Measurements from ENCODE around the gene CHST11.

CHST11 gene

DNA sequence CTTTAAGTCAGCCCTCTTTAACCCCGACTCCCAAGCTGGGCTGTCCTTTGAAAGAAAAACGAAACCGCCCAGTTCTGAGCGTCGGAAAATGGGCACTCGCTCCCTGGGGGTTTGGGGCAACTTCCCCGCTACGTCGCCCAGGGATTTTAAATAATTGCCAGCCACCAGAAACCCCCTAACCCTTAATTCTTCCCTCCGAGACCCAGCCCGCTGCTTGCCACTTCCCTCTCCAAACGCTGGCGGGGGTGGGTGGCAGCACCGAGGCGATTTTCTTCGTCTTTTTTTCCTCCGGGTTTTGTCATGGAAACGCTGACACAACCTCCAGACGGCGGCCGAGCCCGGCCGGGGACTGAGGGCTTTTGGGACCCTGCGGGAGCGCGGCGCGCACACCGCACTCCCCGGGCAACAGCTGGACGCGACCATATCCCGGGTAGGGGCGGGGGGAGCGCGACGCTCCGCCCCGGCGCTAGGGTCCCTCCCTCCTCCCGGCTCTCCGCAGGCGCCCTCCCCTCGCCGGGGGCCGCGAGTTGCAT, at the start of gene CHST11:
Gene CHST11, plus strand, starts transcription at position 532 of the 533 bp plus-strand sequence.
- DNase-seq = peak; percentile 72

DNA sequence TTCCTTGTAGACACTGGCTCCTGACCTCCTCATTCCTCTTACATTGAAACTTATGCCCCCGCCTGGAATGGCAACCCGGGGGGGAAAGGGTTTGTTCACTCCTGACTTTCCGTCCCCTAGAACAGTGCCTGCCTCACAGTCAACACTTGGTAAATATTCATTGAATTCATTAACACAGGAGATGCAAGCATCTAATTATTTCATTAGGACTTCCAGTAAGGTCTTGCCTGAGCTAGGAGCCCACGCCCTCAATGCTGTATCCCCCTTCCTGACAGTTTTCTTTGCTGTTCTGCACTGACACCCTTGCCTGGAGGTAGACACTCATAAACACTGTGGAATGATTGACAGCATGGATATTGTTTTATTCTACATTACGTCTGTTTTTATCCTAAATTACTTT, 49.3 kb upstream of the CHST11 start:
- DNase-seq = no peak

DNA sequence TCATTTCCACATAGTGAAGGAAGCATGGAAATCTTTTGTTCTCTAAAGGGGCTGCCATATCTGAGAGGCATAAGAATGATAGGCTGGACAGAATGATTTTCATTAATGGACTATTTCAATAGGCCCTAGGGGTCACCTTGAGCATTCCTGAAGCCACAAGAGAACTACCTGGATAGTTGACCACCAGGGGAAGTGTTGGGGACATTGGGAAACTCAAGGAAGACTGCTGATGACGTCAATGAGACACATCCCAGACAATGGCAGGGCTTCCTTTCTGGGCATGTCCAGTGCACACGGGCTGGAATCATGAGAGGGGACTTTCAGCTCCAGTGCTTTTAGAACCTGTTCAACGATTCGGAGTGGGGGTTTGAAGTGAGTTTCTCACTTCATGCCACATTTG, 48.8 kb upstream of the CHST11 start:
- no peak for DNase-seq

DNA sequence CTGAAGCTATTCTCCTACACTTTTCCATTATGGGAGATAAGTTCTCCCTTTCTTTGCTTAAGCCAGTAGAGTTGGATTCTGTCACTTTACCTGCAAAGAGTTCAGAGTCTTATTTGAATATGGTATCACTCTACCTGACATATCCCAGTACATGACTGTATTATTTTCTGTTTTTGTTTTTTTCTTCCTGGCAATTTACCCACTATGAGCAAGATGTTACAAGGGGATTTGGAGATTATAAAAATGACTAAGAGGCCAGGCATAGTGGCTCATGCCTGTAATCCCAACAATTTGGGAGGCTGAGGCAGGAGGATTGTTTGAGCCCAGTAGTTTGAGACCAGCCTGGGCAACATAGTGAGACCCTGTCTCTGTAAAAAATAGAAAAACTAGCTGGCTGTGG, 46.4 kb upstream of the CHST11 start:
- DNase-seq = no peak

DNA sequence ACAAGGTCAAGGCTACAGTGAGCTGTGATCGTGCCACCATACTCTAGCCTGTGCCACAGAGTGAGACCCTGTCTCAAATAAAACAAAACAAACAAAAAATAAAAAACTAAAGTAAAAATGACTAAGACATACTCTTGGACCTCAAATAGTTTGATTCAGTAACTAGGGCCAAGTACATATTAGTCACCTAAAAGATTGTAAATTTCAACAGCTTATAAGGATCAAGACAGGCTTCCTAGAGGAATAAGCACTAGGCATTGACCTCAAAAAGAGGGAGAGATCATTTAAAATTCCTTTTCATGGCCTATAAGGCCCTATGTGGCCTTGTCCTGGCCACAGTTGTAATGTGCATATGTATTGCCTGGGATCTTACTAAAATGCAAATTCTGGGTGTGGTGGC, 46.0 kb upstream of the CHST11 start:
- DNase-seq = no peak

DNA sequence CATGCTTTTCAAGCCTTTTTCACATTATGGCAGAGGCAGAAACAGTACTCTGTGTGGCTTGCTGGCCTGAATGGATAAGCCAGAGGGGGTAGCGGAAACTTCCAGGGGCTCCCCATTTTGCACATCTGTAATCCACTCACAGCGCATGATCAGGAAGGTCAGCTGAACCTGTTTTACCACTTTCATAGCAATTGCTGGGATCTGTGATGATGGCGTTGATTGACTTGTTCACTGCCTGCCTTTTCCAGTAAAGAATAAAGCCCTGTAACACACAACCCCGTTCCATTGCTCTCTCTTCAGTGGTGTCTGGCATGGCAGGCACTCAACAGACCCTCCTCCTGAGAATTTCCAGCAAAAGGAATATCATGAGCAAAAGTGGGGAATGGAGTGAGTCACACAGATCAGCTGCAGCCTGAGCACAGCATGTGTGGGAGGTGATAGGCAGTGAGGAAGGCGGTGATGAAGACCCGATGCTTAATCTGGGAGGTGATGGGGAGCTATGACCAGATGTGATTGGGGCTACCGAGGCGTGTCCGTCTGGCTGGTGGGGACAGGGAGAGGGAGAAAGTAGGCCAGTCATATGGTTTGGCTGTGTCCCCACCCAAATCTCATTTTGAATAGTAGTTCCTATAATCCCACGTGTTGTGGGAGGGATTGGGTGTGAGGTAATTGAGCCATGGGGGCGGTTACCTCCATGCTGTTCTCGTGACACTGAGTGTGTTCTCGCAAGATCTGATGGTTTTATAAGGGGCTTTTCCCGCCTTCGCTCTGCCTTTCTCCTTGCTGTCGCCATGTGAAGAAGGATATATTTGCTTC, 44.7 kb upstream of the CHST11 start:
- no peak for DNase-seq

DNA sequence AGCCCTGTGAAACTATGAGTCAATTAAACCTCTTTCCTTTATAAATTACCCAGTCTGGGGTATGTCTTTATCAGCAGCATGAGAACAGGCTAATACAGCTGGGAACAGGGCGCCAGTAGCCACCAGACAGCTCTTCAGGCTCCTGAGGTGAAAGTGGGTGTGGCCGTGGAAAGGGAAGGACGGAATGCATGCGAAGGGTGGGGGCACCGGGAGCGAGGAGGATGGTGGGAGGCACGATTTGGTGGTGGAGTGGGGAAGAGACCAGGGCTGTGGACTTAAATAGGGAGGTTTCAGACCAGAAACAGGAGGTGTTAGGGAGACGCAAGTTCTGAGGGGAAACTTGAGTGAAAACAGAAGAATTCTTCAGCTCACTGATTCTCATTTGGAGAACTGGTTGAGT, 44.1 kb upstream of the CHST11 start:
- no peak for DNase-seq

DNA sequence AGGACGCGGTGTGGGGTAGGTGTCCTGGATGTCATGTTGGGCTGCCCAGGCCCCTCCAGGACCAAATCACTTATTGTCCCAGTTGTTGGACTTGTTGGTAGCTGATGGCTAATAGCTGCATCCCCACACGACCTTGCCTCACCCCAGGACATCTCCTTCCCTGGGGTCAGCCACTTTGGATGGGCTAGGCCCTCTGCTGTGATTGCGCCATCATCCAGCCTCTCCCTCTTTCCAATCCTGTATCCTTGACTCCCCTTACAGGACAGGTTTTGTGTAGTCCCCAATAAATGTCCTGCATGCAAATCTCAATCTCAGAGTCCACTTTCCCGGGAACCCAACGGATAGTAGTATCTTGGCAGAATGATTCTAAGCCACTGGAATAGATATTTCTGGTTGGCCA, 43.4 kb upstream of the CHST11 start:
- no peak for DNase-seq

DNA sequence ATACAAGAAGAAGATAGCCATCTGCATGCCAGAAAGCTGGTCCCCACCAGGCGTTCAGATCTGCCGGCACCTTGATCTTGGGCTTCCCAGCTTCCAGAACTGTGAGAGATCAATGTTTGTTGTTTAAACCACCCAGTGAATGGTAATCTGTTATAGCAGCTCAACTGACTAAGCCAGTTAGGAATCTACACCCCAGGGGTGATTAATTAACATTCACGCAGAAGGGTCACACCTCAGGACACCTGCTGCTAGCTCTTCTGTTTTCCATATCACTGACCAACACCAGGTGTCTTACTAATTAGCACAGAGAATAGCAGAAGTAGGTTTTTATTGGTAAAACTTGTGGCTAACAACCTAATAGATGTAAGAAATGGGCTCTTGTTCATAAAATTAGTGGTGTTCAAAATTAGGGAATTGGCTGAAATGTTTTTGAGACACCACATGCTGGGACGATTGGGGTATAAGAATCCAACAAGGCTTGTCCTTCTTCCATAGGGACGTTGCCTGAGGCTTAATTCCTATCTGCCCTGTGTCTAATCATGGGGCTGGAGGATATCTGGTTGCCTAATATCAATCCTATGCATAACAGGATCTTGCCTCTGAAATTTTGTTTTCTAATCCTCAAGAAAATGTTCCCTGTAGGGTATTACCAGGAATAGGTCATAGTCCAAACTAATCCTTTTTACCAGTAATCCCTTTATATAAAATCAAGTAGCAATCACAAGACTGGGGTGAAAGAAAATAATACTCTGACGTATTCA, 42.0 kb upstream of the CHST11 start:
- DNase-seq = no peak

DNA sequence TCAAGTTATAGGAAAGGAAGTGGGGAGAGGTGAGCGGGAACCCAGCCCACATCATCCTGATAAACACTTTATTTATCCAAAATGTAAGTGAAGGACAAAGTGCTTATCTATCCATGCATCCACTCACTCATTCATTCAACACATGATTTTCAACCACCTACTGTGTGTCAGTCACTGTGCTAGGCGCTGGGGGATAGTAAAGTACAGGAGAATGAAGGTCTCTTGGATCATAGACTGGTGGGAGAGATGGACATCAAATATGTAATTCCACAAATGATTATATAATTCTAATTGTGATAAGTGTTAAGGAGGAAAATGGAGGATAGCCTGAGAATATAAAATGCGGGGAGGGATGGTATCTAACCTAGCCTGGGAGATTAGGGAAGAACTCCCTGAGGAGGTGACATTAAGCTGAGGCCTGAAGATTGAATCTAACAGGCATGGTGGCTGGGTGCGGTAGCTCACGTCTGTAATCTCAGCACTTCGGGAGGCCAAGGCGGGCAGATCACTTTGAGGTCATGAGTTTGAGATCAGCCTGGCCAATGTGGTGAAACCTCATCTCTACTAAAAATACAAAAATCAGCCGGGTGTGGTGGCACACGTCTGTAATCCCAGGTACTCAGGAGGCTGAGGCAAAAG, 41.3 kb upstream of the CHST11 start:
- DNase-seq = no peak

DNA sequence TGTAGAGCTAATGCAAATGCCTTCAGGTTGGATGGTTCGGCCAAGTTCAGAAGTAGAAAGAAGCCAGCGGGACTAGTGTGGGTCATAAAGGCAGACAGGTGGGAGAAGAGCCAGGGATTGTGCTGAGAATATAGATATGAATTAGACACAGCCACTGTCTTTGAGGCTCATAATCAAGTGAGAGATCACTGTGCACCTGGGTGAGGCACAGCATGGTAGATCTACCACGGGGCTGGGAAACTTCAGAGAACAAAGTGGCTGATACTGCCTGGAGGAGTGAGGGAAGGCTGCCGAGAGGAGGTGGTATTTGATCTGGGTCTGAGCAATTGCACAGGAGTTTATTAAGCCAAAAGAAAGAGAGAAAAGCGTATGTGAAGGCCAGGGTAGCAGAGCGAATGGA, 40.6 kb upstream of the CHST11 start:
- DNase-seq = no peak

DNA sequence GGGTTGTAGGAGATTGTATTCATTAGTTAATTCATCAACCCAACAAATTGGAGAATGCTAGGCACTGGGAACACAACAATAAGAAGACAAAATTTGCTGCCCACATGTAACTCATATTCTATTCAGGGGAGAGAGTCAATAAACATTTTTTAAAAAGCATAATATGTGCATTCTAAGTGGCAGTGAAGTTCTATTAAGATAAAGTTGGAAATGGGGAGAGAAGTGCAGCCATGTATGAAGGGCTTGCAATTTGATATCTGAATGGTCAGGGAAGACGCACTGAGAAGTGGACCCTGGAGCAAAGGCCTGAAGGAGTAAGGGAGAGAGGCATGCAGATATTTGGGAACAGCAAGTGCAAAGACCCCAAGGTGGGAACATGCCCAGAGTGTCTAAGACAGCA, 40.2 kb upstream of the CHST11 start:
- DNase-seq = no peak

DNA sequence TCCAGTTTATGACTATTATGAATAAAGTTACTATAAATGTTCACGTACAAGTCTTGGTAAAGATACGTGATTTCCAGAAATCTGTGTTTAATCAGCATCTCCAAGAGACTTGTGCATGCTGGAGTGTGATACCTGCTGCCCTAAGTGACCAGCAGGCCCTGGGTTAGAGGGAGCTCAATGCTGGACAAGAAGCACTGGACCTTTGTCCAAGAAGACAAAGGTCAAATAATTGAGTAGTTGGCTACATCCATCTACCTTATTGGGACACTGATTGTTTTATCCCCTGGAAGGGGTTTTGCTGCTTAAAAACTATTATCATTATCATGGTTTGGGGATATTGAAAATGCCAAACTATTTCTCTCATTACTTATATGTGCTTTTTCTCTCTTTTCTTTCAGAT, 37.0 kb upstream of the CHST11 start:
- no peak for DNase-seq

DNA sequence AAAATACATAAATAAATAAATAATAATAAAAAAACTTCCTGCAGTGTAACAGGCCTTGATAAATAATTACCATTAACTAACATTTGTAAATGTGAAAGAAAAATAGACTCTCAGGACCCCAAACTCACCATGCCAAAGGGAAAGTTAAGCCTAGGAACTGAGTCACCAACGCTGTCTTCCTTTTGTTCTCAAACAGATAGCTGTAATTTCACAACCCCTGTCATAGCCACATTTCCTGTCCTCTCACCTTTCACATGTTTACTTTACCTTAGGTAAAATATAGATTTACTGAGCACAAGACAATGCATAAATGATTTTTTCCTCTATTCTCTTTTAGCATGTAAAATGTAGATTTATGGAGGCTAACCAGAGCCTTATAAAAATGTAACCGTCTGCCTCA, 35.9 kb upstream of the CHST11 start:
- no peak for DNase-seq

DNA sequence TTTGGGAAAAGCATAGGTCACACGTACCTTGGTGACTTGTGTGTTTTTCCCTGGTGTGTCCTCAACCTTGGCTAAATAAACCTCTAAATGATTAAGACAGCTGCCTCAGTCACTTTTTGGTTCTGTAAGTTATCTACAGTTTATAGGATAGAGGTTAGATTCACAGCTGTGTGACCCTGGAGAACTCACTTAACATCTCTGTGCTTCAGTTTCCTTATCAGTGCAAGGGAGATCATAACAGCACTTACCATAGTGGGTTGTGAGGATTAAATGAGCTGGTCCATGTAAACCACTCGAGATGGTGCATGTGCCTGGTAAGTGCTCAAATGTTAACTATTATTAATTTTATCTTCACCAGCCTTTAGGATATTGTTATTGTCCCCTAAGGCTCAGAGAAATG, 35.4 kb upstream of the CHST11 start:
- DNase-seq = no peak

DNA sequence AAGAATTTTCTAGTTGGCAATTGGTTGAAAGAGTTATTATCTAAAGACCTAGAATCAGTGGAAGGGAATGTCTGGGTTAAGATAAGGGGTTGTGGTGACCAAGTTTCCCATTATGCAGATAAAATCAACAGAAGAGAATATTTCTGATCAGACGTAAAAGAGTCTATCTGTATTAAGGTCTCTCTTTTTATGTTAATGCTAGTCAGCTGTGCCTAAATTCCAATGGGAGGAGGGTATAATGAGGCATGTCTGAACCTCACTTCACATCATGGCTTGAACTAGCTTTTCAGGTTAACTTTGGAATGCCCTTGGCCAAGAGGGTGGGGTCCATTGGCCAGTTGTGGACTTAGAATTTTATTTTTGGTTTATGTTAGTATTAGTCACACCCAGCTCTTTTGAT, 34.3 kb upstream of the CHST11 start:
- DNase-seq = no peak

DNA sequence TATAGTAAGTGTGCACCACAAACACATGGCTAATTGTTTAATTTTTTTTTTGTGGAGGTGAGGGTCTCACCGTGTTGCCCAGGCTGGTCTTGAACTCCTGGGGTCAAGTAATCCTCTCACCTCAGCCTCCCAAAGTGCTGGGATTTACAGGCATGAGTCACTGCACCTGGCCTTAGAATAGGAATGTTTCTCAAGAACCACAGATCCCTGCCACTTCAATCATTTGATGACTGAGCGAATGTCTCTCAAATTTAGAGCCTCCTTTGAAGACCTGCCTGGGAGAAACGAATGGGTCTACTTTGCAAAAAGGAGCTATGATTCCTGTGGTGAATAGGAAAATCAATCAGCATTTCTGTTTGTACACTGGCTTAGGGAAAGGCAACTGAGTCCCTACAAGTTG, 33.5 kb upstream of the CHST11 start:
- no peak for DNase-seq

DNA sequence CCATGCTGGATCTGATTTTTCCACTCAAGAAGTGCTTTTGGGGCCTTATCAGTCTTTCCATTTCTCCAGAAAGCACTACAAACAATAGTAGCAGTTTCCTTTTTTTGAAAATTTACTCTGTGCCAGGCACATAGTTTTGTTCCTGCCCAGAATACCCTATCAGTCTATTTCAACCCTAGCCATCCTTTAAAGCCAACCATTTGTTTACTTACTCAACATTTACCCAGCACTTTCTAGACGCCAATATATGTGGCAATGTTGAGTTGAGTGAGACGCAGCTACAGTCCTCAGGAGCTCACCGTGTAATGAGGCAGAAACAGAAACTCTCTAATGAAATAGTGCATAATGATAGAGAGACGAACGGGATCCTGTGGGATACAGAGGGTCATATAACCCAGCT, 32.9 kb upstream of the CHST11 start:
- DNase-seq = no peak

DNA sequence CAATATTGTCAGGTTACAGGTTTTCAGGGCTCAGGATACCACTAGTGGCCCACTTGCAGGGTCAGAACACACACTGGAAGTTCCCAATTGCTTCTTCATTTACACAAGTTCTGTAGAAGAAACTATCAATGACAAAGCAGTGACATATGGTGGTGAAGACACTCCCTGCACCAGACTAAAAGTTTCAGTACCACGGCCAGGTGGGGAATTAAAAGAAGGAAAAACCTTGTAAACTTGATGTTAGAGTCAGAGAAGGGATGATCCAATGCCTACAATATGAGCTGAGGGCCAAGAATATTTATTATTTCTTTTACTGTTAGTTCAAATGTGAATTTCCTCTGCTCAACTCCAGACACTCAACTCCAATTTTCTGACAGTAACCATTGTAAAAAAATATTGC, 31.8 kb upstream of the CHST11 start:
- no peak for DNase-seq

DNA sequence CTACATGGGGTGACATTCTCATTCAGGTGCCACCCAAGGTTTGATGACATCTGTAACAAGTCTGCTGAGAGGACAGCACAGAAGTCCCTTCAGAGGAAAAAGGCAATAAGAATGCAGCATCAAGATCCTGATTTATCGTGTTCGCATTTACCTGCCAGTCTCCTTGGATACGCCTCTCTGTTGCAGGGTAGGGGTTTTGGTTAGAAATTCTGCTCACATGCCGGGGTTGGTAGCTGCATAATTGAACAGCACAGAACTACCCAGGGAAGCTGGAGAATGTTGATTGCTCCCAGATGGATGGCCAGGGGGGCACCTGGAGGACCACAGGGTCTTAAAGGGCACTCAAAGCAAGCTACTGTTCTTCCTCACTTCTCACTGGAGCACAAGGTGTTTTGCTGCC, 31.1 kb upstream of the CHST11 start:
- no peak for DNase-seq

DNA sequence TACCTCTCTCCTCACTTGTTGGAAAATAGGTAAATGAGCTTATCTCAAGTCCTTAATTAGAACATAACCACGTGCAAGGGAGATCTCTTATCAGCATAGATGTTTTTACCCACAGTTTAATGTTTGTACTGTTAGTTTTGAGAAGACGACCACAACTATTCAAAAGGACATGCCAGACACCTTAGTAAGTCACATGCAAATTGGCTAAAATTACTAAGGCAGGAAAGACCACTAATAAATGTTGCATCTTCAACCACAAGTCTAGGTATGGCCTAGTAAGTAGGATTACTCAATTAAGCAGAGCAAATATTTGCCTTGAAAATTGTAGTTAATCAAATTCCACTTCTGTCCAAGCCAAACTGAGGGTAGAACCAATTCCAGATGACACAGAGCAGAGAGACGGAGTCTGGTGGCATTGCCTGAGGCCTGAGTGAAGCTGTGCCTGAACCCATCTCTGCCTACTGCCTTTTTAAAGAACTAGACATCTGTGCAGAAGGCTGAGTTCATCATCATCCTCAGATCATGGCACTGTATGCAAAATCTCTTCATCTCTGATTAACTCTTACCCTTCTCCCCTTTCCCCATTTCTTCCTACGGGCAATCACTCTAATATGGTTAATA, 29.7 kb upstream of the CHST11 start:
- DNase-seq = no peak

DNA sequence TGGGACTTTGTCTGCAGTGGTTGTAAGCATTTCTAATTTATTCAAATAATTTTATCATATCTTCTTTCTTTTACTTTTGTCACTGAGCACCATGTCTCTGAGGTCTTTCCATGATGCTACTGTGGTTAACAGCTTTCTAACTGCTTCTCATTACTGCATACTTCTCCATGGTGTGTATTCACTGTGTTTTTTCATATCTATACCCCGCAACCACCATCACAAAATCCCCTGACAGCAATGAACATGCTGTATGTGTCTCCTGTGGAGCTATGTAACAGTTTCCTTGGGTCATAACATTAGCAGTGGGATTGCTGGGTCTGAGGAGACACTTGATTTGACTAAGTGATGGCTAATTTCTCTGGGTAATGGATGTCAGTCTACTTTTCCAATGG, 29.2 kb upstream of the CHST11 start:
- no peak for DNase-seq

DNA sequence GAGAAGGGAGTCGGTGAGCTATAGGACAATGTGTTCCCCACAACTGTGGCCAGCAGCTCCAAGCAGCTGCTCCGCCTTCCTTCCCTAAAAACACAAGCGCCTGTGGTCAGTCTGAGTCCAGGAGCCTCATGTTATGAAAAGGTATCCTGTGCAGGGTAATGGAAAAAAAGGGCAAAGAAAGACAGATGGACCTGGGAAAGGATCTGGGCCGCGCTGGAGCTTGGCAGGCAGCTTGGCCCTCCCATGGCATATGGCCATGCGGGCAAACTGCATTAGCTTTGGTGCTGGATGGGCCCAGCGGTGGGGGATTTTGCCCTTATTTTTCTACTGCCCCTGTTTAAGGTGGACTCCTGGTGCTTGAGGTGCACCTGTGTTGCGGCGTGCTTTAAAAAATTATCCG, 23.7 kb upstream of the CHST11 start:
- DNase-seq = no peak
